ENCODE measurements around the gene MACROD2. TPM values are rescaled to one million over a fixed set of nuclear protein-coding genes. Genes with fewer than 3 reads are reported as not detected.

Gene MACROD2
- total RNA-seq, 1 experiment from 2014 or later = 1.6 TPM

GRCh38 chr20:14782731-14783130, 787.4 kb downstream of the MACROD2 start:
- Histone ChIP-seq H4K20me1 (ENCODE audit: control insufficient read depth, insufficient read depth, insufficient read length) (no peaks in the 10 kb centered on the region), H3K4me2 (ENCODE audit: insufficient read depth, insufficient read length, low read length) (no peak overlapping the region), H2BK120ac (ENCODE audit: low read depth, low read length, poor library complexity, severe bottlenecking) (no peak overlapping the region), H2BK5ac (ENCODE audit: insufficient read length, low read length) (no peak overlapping the region), H3K79me1 (ENCODE audit: insufficient read depth, low read depth, low read length, poor library complexity, severe bottlenecking) (no peaks in the 10 kb centered on the region), H3K56ac (ENCODE audit: insufficient read length, low read depth, low read length) (no peak overlapping the region), H3K9me3 (ENCODE audit: control insufficient read depth, low read depth, low read length) (no peaks in the 10 kb centered on the region), H3T11ph (ENCODE audit: low read length) (no peak overlapping the region), H2BK20ac (ENCODE audit: low read depth, low read length, poor library complexity, severe bottlenecking) (no peak overlapping the region), H3K14ac (ENCODE audit: insufficient read depth, low read length) (no peak overlapping the region; the same call in 1 of the 2 replicates), H3K27me3 (ENCODE audit: insufficient read depth, low read length) (no peaks in the 10 kb centered on the region), H3K27ac (ENCODE audit: insufficient read length, low read depth, low read length) (no peak overlapping the region), H4K91ac (ENCODE audit: insufficient read length, low read depth, low read length) (no peak overlapping the region), H4K8ac (replicated peaks; ENCODE audit: insufficient read length, low read depth, low read length) (no peak overlapping the region), H4K5ac (ENCODE audit: insufficient read length, low read depth, low read length) (no peak overlapping the region), H2AFZ (ENCODE audit: low read length) (no peak overlapping the region), H3K4ac (ENCODE audit: low read depth, low read length) (no peak overlapping the region), H2AK5ac (ENCODE audit: insufficient read length, low read length) (no peak overlapping the region), H3K23me2 (ENCODE audit: insufficient read length, low read depth, low read length, poor library complexity, severe bottlenecking) (no peaks in the 10 kb centered on the region), H3K79me2 (ENCODE audit: insufficient read depth, low read length) (no peaks in the 10 kb centered on the region), H2BK15ac (ENCODE audit: low read depth, low read length) (no peak overlapping the region; the same call in 1 of the 2 replicates), H2BK12ac (ENCODE audit: insufficient read length, low read depth, low read length) (no peak overlapping the region), H3K18ac (ENCODE audit: insufficient read length, low read depth, low read length) (no peak overlapping the region), H3K23ac (ENCODE audit: insufficient read length, low read depth, low read length) (no peak overlapping the region), H3K9ac (ENCODE audit: extremely low read depth, insufficient read length, low read length) (no peak overlapping the region), H3K4me1 (ENCODE audit: insufficient read depth, low read length) (0 out of 2 replicates have a peak, but pooled peaks cover 2% of the 10 kb centered on the region)
- Mint-ChIP-seq H3K27me3 (ENCODE audit: low read depth) (no peaks in the 10 kb centered on the region), H3K4me3 (no peak overlapping the region), H3K36me3 (ENCODE audit: insufficient read depth in 1 of 3, low read depth in 3 of 3) (no peaks in the 10 kb centered on the region), H3K27ac (peak overlapping the region in 2 of 3 experiments; percentile 54 to 63; a peak in 4 of 7 replicates), H3K9me3 (0 out of 5 replicates have a peak, but pooled peaks cover 0 to 3% of the 10 kb centered on the region in 2 experiments), H3K4me1 (peaks cover 13% of the 10 kb centered on the region in 2 experiments)
- DNase-seq = no peak
- TF ChIP-seq CTCF (conservative IDR thresholded peaks at IDR 0.05) = no peak
- no CpG with 5 or more reads among the region's 2 CpGs for WGBS (ENCODE audit: extremely low coverage, insufficient read length, low lambda C conversion rate)

All from H9 (cell line).